ENCODE results near the gene ALDOB.

Gene ALDOB

GRCh38 chr9:101437806-101438232, 2.2 kb upstream of the ALDOB start:
- TF ChIP-seq ESRRG (CRISPR knock-in tag; IDR thresholded peaks at IDR 0.05): no peak
- no peak for ATAC-seq

- ATAC-seq: no peak
- TF ChIP-seq ZNF70 (CRISPR knock-in tag; IDR thresholded peaks at IDR 0.05) (no peak), TCF4 (CRISPR knock-in tag; IDR thresholded peaks at IDR 0.05; ENCODE audit: borderline replicate concordance) (no peak), SNAI2 (CRISPR knock-in tag; IDR thresholded peaks at IDR 0.05) (no peak), TSHZ2 (CRISPR knock-in tag; IDR thresholded peaks at IDR 0.05) (no peak), ISL1 (CRISPR knock-in tag; IDR thresholded peaks at IDR 0.05) (no peak), RARB (CRISPR knock-in tag; IDR thresholded peaks at IDR 0.05) (no peak), GLIS3 (CRISPR knock-in tag; IDR thresholded peaks at IDR 0.05) (no peak)
Measured at GRCh38 chr9:101434998-101435397, 576 bp downstream of the ALDOB start.

- TF ChIP-seq TCF4 (CRISPR knock-in tag; IDR thresholded peaks at IDR 0.05; ENCODE audit: borderline replicate concordance): no peak
- TF ChIP-seq ZFP30 (CRISPR knock-in tag; IDR thresholded peaks at IDR 0.05): no peak
- no peak for TF ChIP-seq SNAI2 (CRISPR knock-in tag; IDR thresholded peaks at IDR 0.05)
- TF ChIP-seq RARB (CRISPR knock-in tag; IDR thresholded peaks at IDR 0.05): no peak
- TF ChIP-seq ZNF70 (CRISPR knock-in tag; IDR thresholded peaks at IDR 0.05): no peak
- TF ChIP-seq ESRRG (CRISPR knock-in tag; IDR thresholded peaks at IDR 0.05): no peak
- no peak for TF ChIP-seq CREB5 (CRISPR knock-in tag; IDR thresholded peaks at IDR 0.05; ENCODE audit: low read depth)
- no peak for TF ChIP-seq BACH2 (CRISPR knock-in tag; IDR thresholded peaks at IDR 0.05; ENCODE audit: borderline replicate concordance)
- no peak for TF ChIP-seq ZC3H10 (CRISPR knock-in tag; IDR thresholded peaks at IDR 0.05)
- TF ChIP-seq CSRNP3 (CRISPR knock-in tag; IDR thresholded peaks at IDR 0.05): no peak
- TF ChIP-seq ARNTL (CRISPR knock-in tag; IDR thresholded peaks at IDR 0.05; ENCODE audit: borderline replicate concordance, low read depth): no peak
- TF ChIP-seq ZNF565 (CRISPR knock-in tag; conservative IDR thresholded peaks at IDR 0.05; ENCODE audit: low read depth): no peak
- ATAC-seq: no peak
Measured at GRCh38 chr9:101433229-101433628, 2.3 kb downstream of the ALDOB start.

- no peak for ATAC-seq
- TF ChIP-seq ARNTL (CRISPR knock-in tag; IDR thresholded peaks at IDR 0.05; ENCODE audit: borderline replicate concordance, low read depth): no peak
- no peak for TF ChIP-seq ZNF70 (CRISPR knock-in tag; IDR thresholded peaks at IDR 0.05)
- TF ChIP-seq ESRRG (CRISPR knock-in tag; IDR thresholded peaks at IDR 0.05): no peak
- TF ChIP-seq PPARA (CRISPR knock-in tag; IDR thresholded peaks at IDR 0.05; ENCODE audit: borderline replicate concordance): no peak
- no peak for TF ChIP-seq TCF4 (CRISPR knock-in tag; IDR thresholded peaks at IDR 0.05; ENCODE audit: borderline replicate concordance)
Measured at GRCh38 chr9:101432740-101433139, 2.8 kb downstream of the ALDOB start.

GRCh38 chr9:101432171-101432570, 3.4 kb downstream of the ALDOB start:
- no peak for TF ChIP-seq ESRRG (CRISPR knock-in tag; IDR thresholded peaks at IDR 0.05)
- no peak for TF ChIP-seq TCF4 (CRISPR knock-in tag; IDR thresholded peaks at IDR 0.05; ENCODE audit: borderline replicate concordance)
- no peak for TF ChIP-seq CSDC2 (CRISPR knock-in tag; IDR thresholded peaks at IDR 0.05)
- TF ChIP-seq ZFP3 (CRISPR knock-in tag; IDR thresholded peaks at IDR 0.05): no peak
- TF ChIP-seq PPARA (CRISPR knock-in tag; IDR thresholded peaks at IDR 0.05; ENCODE audit: borderline replicate concordance): no peak
- no peak for TF ChIP-seq ZNF565 (CRISPR knock-in tag; conservative IDR thresholded peaks at IDR 0.05; ENCODE audit: low read depth)
- no peak for TF ChIP-seq OSR1 (CRISPR knock-in tag; IDR thresholded peaks at IDR 0.05)
- TF ChIP-seq RARB (CRISPR knock-in tag; IDR thresholded peaks at IDR 0.05): no peak
- TF ChIP-seq ISL1 (CRISPR knock-in tag; IDR thresholded peaks at IDR 0.05): no peak
- no peak for TF ChIP-seq CSRNP3 (CRISPR knock-in tag; IDR thresholded peaks at IDR 0.05)
- TF ChIP-seq ZNF70 (CRISPR knock-in tag; IDR thresholded peaks at IDR 0.05): no peak
- no peak for TF ChIP-seq ZNF8 (CRISPR knock-in tag; IDR thresholded peaks at IDR 0.05)
- TF ChIP-seq GLIS3 (CRISPR knock-in tag; IDR thresholded peaks at IDR 0.05): no peak
- no peak for TF ChIP-seq CREB5 (CRISPR knock-in tag; IDR thresholded peaks at IDR 0.05; ENCODE audit: low read depth)
- TF ChIP-seq TSHZ2 (CRISPR knock-in tag; IDR thresholded peaks at IDR 0.05): no peak
- no peak for ATAC-seq
